HL-60/S4 (cell line): ENCODE measurements around the gene ORC6.

Source experiments
- in situ Hi-C: fragments of 300-500 bp; cut with MboI; formaldehyde crosslinking; loops from 2 replicates; pipeline ENCODE4 v1.14.3; 2022; ENCODE audit warnings: low sequenced_read_pairs

The ORC6 gene

DNA sequence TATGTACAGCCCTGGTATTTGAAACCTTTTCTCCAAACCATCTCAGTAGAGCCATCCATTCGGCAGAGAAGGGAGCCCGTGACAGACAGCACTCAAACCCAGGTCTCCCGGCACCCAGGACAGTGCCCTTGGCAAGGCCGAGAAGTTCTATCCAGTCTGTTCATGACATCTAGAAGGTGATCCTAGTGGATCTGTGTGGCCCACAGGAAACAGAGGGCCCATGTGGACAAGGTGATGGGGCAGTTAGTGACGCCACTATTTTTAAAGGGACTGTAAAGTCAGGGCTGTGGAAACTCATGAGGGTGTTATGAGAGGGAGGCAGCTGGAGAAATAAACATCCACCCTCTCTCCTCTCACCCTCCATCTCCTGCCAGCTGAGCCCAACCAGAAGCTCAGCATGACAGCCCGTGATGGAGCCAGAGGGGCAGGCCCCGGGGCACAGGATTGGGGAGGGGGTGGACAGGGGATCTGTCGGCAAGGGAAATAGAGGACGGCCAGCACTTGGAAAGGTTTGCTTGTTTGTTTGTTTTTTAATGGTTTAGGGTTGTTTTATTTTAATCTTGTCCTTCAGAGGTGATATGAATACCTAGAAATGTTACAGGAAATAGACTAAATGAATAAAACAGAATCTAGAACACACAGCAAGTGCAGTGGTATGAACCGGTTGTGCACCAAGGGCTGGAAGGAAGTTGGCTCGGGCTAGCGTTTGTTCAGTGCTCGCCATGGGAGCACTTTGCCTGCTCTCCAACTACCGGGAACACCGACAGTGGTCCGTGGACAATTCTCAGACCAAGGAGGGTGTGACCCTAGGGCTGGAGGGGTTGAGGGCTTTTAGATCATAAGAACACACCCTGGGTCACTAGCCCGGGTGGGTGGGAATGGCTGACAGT lies 41.6 kb downstream of the ORC6 start:
- in situ Hi-C loops, result no loop called here

- in situ Hi-C loops, result no loop called here
These were observed 42.5 kb downstream of the ORC6 start for GRCh38 chr16:46731691-46732555.

- in situ Hi-C loops, result no loop called here
These were observed 43.1 kb downstream of the ORC6 start for GRCh38 chr16:46732561-46732960.

- in situ Hi-C loops, result no loop called here
These were observed 43.9 kb downstream of the ORC6 start for GRCh38 chr16:46733319-46733830.

DNA sequence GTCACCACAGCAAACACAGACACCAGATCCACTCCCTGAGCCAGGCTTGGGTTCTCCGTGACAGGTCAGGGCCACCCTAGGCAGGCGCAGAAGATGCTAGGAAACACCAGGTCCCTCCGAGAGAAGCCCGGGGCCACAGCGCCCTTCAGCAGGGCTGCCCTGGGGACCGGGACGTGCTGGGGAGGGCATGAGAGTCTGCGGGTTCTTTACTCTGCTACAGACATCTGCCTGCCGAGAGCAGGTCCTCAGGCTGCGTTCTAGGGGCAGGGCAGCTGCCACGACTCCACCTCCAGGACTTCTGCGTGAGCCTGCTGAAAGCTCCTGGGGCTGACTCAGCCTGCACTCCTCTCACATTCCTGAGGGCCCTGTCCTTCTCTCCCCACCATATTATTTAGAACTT lies 47.2 kb downstream of the ORC6 start:
- in situ Hi-C loops, result no loop called here

GRCh38 chr16:46737621-46738214 lies 48.3 kb downstream of the ORC6 start:
- in situ Hi-C loops, result no loop called here

GRCh38 chr16:46739934-46740333 lies 50.5 kb downstream of the ORC6 start:
- in situ Hi-C loops, result no loop called here

DNA sequence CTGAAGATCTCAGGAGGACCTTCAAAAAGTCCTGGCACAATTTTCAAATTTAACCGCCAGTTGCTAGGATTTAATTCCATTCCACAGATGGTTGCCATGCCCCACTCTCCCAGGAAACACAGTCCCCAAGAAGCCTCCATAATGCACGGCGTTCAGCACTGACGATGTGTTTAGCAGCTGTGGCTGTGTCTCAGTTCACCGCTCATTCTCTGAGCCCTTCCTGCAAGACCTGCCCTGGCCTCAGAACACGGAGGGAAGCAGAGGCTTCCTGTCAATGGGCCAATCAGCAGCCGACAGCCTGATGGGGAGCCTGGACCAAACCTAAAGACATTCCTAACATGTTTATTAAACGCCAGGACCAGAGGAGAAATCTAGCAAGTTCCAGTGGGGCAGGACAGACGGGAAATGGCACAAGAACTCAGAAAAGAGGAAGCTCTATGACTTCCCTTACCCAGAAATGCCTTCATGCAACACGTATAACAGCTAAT lies 53.8 kb downstream of the ORC6 start:
- in situ Hi-C loops, result no loop called here

- in situ Hi-C loops, result no loop called here
These were observed 56.2 kb downstream of the ORC6 start for GRCh38 chr16:46745617-46746016.

GRCh38 chr16:46746821-46747776 lies 57.6 kb downstream of the ORC6 start:
- in situ Hi-C loops, result no loop called here
